Nucleus accumbens (tissue), 56 donors: ENCODE data around the gene ZBTB46.
"Not testable (repeated sequence)": the region's sequence is repeated elsewhere in the genome, so short reads cannot be mapped to it uniquely, and the experiment has no call there.

Experiments
- DNase-seq, 56 donors: peaks; one replicate each; lab custom pipeline; 2025; lab: John Stamatoyannopoulos, UW

ZBTB46 gene

DNA sequence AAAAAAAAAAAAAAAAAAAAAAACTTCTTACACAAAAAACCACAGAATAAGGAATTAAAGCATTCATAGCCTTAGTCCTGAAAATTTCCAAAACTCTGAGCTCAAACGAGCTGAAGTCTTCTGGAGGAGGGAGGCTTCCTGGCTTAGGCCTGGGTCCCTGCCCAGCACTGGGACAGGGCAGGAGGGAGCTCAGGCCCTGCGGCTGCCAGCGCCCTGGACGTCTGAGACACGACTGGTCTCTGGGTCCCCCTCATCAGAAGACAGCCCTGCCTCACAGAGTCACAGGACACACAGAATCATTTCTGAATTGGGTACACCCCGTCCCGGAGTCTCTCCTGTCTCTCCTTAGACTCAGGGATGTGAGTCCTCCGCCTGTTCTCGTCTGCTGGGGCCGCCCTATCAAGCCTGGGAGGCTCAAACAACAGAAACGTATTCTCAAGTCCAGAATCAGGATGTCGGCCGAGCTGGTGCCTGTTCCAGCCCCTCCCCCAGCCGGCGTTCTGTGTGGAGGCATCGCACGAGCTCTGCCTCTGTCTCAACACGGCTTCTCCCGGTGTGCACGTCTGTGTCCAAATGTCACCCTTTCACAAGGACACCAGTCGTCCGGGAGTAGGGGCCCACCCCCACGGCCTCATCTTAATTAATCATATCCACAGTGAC lies 39.4 kb downstream of the ZBTB46 start:
- DNase-seq: no peak

DNA sequence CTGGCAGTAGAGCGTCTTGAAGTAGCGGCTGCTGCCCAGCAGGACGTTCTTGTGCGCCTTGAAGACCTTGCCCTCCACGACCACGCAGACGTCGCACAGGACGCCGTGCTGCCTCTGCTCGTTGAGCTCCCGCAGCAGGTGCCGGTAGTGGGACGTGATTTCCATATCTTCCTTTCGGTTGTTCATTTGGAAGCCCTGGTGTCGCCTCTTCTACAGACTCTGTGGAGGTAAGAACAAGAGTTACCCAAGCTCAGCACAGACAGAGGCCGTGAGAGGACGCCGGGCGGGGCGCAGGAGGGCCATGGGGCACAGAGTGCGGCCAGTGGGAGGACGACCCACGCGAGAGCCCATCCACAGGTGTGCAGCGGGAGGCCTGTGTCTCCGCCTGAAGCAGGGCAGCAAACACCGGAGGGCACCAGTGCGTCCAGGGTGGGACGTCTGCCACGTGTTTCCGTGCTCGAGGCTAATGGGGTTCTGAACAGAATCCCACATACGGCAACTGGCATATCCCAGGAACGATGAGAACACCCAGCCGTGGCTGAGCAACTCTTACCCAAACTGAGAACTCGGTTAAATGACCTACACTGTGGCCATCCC lies 40.4 kb downstream of the ZBTB46 start:
- DNase-seq: no peak

DNA sequence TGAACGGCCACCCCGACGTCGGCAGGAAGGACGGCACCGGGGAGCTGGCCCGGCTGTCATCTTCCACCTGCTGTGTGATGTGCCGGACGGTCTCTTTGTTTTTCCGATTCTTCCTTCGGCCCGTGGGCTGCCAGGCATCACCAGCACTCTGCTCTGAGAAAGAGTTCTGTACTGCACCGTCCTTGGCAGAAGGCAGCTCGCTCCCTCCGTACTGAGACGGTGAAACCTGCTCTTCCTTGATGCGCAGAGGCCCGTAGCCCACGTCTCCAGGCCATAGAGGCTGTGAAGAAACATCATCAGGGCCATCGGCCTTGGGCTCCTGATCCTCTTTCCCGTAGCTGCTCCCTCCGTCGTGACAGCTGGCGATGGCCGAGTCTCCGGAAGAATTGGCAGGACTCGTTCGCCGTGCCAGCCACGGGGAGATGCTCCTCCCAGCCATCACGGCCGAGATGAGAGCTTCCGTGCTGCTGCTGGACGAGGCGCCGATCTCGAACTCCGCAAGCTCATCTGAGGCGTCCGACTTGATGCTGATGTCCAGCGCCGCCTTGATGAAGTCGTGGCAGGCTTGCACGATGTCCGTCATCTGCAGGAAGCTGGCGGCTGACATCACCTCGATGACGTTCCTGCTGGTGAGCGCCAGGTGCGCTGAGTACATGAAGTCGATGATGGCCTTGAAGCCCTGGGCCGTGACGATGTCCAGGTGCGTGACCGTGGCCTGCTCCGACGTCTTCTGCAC lies 41.1 kb downstream of the ZBTB46 start:
- DNase-seq: no peak

DNA sequence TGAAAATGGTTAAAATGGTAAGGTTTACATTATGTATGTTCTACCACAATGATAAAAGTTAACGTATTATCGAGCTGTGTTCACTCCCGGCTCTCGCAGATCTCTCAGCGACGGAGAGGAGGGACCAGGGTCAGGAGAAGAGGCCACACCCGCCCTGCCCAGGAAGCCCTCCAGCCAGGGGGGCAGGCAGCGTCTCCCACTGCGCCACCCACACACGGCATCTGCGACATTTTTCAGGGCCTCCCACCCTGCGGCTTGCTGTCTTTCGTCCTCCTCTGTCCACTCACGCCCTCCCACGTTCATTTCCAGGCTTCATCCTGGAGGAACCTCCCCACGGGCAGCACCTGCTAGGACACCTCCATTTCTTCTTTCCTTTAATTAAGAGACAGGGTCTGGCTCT lies 43.3 kb downstream of the ZBTB46 start:
- DNase-seq: no peak

DNA sequence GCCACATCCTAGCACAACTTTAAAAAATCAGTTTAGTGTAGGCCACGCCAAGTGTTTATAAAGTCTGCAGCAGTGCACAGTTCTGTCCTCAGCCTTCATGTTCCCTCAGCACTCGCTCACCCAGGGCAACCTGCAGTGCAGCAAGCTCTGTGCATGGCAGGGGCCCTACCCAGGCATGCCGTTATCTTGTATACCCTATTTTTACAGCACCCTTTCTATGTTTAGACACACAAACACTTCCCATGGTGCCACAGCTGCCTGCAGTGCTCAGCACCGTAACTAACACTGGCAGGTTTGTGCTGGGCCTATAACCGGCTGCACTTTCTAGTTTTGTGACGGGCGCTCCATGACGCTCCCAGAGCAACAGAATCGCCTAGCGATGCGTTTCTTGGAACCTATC lies 43.8 kb downstream of the ZBTB46 start:
- no peak for DNase-seq

DNA sequence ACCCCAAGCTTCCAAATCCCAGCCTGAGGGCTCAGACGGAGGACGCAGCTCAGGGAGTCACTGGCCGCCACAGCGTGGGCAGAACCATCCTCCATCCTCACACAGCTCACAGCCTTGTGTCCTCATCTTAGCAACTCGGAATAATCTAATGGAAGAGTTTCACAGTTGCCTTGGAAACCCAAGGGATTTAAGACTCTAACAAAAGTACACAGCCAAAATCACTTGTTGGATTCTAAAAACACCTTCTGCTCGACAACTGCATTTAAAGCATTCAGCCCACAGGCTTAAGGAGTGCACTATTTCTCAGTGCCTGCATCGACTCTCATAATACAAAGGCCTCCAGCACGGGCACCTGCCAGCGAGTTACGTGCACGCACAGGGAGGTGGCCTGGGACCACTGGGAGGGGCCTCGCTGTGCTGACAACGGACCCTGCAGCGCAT lies 45.4 kb downstream of the ZBTB46 start:
- DNase-seq: peak in 4 of 56 donors; percentile 20 to 53 (median 32)

DNA sequence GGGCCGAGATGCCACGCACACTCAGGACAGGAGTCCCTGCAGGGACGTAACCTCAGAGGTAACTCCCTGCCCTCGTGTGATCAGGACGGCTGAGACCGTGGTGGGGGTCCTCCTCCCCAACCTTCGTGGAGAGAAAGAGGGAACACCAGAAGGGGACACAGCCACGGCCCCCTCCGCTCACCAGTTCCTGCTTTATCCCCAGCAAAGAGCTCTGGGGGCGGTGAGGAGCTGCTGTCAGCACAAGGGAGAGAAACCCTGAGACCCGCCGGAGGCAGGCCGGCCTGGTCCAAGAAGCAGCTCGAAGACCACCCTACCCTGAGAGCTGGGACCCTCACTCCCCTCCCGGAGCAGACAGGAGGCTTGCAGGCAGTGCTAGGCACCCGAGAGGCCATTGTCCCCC lies 47.1 kb downstream of the ZBTB46 start:
- DNase-seq: no peak

DNA sequence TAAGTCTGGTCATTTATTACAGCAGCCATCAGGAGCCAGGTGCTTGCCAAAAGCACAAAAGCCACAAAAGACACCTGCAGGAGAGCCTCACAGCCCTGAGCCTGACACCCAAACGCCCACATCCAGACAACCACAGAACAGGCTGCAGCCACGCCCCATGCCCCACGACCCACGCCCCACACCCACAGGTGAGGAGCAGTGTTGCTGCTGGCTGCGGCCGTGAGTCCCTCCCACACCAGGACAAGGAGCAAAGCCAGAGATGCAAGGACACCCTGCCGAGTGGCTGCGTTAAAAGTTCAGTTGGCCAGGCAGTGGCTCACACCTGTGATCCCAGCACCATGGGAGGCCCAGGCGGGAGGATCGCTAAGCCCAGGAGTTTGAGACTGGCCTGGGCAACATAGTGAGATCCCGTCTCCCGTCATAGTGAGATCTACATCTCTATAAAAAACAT lies 48.5 kb downstream of the ZBTB46 start:
- DNase-seq: no peak

DNA sequence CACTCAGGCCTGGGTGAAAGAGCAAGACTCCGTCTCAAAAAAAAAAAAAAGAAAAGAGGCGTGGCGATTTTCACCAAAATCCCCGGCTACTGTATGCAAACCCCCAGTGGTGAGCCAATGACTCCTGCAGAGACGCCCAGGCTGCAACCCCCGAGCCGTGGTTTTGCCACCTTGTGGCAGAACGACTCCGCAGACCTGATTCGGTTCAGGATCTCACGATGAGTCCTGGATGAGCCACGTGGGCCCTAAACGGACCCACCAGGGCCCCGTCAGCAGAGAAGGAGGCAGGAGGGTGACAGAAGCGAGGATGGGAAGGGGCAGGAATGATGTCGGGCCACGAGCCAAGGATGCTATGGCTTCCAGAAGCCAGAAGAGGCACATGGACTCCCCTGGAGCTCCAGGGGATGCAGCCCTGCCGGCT lies 49.0 kb downstream of the ZBTB46 start:
- no peak for DNase-seq

DNA sequence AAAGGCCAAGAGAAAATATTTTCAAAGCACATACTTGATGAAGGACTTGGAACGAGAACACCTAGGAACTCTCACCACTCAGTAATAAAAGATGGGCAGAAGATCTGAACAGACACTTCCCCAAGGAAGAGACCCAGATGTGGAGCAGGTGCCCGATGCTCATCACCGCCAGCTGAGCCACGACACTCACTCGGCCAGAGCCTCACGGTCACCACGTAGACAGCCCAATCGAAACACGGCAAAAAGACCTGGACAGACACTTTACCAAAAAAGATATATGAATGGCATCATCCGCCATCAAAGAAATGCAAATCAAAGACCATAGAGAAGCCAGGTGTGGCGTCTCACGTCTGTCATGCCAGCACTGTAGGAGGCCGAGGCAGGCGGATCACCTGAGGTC lies 49.9 kb downstream of the ZBTB46 start:
- DNase-seq: no peak

DNA sequence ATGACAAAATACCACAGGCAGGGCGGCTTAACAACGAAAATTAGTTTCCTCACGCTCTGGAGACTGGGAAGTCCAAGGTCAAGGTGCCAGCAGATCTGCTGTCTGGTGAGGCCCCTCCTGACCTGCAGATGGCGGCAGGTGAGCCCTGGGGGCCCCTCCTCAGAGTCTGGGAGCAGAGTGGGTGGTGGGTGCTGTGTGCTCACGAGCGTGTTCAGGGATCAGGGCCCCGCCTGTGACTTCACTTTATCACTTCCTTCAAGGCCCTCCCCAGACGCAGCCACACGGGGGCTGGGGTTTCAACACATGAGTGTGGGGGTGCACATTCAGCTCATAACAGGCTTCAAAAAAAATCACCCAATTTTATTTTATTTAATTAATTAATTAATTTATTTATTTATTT lies 52.2 kb downstream of the ZBTB46 start:
- no peak for DNase-seq

DNA sequence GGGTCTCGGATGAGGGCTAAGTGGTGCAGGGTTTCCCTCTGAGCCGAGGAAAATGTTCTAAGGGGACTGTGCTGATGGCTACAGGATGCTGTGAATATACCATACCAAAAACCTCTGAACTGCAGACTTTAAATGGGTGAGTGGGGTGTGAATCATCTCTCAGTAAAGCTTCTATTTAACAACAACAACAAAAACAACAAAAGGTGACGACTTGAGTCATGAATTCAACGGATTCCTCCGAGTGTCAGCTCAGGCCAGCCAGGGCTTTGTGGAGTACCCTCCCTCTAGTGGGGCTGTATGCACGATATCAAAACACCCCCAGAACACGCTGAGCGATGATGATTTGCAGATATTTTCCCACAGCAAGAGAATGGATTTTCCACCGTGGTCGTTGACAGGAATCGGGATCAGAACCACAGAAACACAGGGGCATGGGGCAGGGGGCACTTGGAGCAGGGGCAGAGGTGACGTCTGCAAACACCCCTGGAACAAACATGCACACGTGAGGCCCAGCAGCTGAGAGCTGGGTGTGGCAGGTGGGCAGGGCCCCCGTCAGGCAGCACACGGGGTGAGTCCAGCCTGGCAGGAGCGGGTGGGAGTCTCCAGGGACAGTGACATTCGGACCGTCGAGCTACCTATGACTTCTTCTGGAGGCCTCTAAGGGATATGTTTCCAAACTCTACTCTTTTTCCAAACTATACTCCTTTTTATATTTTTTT lies 52.9 kb downstream of the ZBTB46 start:
- no peak for DNase-seq

DNA sequence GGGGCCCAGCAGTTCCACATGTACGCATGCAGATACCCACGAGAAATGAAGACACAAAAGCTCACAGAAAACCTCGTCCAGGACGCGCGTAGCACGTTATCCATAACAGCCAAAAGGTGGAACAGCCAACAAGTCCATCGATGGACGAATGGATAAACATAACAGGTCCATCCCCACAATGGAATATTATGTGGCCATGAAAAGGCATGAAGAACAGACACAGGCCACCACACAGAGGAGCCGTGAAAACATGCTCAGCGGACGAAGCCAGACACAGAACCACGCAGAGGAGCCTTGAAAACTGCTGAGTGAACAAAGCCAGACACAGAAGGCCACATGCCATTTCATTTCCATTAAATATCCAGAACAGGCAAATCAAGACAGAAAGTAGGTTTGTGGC lies 53.5 kb downstream of the ZBTB46 start:
- DNase-seq: no peak

DNA sequence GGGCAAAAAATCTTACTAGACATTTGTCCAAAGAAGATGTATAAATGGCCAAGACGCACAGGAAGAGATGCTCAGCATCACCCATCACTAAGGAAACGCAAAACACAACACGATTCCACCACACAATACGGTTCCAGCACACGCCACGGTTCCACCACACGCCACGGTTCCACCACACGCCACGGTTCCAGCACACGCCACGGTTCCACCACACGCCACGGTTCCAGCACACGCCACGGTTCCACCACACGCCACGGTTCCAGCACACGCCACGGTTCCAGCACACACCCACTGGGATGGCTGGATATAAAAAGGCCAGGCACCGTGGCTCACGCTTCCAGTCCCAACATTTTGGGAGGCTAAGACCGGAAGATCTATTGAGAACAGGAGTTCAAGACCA lies 54.2 kb downstream of the ZBTB46 start:
- DNase-seq: not testable (repeated sequence)

DNA sequence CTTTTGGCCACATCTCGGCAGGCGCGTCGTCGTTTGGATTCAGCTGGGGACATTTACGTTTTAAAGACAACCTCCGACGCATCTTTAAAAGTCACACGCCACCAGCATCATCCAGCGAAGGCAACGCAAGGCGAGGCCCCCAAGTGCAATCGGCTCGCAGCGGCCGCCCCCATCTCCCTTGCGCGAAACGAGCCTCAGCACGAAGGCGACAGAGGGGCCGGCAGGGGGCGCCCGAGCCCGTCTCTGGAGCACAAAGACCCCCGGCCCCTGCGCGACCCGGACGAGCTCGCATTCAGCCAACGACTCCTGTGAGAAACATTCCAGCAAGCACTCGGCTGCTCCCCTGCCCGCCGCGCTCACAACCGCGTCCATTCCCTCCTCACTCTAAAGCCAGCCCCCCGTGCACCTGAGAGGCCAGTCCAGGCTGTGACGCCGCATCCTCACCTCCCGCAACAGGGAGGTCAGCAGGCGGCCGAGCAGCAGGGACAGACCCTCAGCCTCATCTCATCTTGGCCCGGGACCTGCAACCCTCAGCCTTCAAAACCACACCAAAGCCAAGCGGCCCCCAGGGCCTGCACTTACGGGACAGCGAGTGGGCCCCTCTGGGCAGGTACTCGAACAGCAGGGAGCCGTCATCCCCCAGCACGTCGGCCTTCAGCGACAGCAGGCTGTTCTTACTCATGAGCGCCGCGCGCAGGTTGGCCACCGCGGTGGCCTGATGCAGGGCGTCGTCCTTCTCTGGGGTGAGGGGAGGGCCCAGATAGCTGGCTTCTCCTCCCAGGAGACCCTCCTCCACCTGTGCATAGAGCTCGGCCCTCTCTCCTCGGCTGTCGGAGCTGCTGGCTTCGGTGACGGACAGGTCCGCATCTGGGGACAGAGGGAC lies 55.7 kb downstream of the ZBTB46 start:
- DNase-seq: peak in 39 of 56 donors; percentile 4 to 78 (median 38)

DNA sequence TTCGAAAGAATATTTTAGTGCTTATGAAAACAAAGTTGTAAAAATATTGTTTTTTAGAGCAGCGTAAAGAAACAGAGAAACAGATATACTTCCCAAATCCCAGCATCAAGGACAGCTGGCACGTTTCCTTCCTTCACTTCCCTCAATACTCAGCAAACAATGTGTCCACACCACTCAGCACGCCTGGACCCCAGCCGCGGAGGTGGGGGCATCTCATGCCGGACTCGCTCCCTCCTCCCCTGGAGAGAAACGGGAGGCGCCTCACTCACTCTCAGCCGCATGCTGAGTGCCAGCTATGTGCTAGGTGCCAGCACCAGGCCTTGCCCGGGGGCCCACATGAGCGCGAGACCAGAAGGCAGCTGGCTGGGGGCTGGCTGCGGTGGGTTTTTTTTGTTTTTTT lies 56.8 kb downstream of the ZBTB46 start:
- DNase-seq: peak in 3 of 56 donors; percentile 7 to 27 (median 17)

DNA sequence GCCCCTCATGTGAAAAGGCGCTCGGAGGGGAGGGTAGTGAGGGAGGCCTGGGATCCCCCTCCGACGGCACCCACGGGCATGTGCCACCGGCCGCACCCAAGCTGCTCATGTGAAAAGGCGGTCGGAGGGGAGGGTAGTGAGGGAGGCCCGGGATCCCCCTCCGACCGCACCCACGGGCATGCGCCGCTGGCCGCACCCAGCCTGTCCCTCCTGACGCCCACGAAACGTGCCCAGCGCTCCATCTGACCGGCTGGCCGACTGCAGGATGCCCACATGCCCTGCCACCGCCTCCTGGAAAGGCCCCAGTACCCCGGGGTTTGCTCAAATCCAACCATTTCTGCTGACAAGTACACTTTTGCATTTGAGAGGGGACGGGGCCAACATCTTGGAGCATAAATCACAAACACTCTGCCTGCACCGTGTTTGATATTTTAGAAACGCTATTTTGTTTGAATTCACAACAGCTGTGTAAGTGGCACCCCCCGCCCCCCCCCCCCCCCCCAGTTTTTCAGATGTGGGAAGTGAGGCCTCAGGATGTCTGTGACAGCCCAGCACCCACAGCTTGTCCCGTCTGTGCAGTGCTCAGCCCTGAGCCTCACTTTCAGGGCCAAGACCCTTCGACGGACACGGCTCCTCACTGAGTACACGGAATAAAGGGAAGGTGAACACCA lies 57.4 kb downstream of the ZBTB46 start:
- DNase-seq: no peak

DNA sequence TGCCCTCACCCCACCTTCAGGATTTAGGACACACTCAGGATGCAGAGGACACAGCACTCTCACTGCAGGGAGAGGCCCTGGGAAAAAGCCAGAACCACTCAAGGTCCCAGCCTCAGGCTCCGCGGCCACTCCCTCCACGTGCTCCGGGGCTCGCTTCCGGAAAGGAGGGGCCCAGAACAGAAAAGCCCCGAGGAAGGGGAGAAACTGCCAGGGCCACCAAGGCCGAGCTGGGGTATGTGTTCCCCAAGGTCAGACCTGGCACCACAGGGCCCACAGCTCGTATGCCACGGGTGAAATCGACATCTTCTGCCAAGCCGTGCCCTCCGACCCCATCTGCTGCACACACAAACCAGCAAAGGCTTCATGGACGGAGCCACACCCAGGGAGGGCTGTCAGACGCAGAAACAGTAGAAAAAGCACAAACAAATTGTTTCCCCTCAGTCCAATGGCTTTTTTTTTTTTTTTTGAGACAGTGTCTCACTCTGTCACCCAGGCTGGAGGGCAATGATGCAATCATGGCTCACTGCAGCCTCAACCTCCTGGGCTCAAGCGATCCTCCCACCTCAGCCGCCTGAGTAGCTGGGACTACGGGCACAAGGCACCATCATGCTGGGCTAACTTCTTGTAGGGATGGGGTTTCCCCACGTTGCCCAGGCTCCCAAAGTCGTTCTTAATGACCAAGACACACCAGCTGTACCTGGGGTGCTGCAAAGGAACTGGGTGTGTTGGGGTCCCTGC lies 58.1 kb downstream of the ZBTB46 start:
- DNase-seq: no peak
